ENCODE results near the gene NPAS3.

NPAS3 gene

DNA sequence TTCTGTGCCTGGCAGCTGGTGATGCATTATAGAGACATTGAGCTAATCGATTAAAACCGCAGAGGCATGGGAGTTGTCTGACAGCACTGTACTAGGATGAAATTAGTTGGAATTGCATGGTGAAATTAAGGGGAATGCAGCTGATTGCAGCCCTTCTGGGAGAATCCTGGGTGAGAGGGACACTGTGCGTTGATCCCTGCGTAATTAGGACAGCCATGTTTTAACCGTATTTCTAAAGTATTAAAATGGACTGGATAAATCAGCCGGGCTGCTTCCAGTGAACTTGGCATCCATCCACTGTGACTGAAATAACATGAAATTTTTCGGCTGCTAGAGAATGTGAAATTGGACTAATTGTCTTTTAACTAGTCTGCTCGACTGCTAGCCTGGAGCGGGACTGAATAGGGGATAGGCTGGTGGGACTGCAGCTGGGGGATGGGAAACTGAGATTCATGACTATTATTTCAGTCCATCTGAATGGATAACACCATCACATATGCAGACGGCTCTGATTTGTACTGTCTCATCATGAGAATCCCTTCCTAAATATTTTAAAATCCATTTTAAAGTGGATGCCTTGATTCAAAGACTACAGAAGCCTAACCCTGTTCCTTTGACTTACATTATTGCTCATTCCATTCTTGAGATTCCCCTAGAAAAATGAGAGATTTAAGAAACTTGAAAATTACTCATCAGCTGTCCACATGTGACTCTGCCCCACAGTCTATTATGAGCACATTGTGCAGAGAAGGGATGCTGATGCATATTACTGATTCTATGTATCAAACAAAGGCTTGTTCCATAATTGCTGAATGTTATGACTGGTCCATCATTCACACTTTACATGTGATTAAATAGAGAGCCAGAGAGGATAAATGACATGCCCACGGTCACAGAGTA lies 343.9 kb downstream of the NPAS3 start:
- peak; percentile 44 for DNase-seq (ENCODE audit: low read depth)
- TF ChIP-seq, protein P1, sequence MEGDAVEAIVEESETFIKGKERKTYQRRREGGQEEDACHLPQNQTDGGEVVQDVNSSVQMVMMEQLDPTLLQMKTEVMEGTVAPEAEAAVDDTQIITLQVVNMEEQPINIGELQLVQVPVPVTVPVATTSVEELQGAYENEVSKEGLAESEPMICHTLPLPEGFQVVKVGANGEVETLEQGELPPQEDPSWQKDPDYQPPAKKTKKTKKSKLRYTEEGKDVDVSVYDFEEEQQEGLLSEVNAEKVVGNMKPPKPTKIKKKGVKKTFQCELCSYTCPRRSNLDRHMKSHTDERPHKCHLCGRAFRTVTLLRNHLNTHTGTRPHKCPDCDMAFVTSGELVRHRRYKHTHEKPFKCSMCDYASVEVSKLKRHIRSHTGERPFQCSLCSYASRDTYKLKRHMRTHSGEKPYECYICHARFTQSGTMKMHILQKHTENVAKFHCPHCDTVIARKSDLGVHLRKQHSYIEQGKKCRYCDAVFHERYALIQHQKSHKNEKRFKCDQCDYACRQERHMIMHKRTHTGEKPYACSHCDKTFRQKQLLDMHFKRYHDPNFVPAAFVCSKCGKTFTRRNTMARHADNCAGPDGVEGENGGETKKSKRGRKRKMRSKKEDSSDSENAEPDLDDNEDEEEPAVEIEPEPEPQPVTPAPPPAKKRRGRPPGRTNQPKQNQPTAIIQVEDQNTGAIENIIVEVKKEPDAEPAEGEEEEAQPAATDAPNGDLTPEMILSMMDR (conservative IDR thresholded peaks at IDR 0.05; ENCODE audit: low read length) = no peak
- no peak overlapping the region for H3K4me3 ChIP-seq (ENCODE audit: low read length)

- no peak overlapping the region for H3K4me3 ChIP-seq (ENCODE audit: low read length)
- TF ChIP-seq, protein P1 (conservative IDR thresholded peaks at IDR 0.05; ENCODE audit: low read length) = no peak
- no peak for DNase-seq (ENCODE audit: low read depth)
Observed at GRCh38 chr14:33285902-33286700, 347.4 kb downstream of the NPAS3 start.

DNA sequence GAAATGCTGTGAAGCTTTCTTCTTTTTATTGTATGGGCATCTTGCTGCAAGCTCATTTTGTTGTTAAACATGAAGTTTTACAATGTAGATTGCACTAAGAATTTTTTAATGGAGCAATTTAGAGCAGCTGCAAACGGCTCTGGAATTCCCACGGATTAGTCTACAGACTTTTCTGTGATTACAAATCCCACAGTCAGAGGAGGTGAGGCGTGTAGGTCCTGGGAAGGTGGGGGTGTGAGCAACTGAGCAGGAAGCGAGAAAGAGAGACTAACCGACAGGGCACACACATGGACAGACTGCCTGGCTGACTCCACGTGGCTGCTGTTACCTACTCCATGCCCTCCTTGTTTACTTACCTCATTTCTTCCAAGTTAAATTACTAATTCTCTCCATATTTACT lies 348.5 kb downstream of the NPAS3 start:
- TF ChIP-seq, protein P1 (conservative IDR thresholded peaks at IDR 0.05; ENCODE audit: low read length) = no peak
- H3K4me3 ChIP-seq (ENCODE audit: low read length) = no peak overlapping the region
- DNase-seq (ENCODE audit: low read depth) = no peak

- TF ChIP-seq, protein P1 (conservative IDR thresholded peaks at IDR 0.05; ENCODE audit: low read length) = no peak
- no peak overlapping the region for H3K4me3 ChIP-seq (ENCODE audit: low read length)
- no peak for DNase-seq (ENCODE audit: low read depth)
Observed at GRCh38 chr14:33290641-33291040, 352.0 kb downstream of the NPAS3 start.

GRCh38 chr14:33291529-33292104 lies 352.9 kb downstream of the NPAS3 start:
- DNase-seq (ENCODE audit: low read depth) = no peak
- TF ChIP-seq, protein P1 (conservative IDR thresholded peaks at IDR 0.05; ENCODE audit: low read length) = no peak
- H3K4me3 ChIP-seq (ENCODE audit: low read length) = no peak overlapping the region

- DNase-seq (ENCODE audit: low read depth) = no peak
- no peak overlapping the region for H3K4me3 ChIP-seq (ENCODE audit: low read length)
- TF ChIP-seq, protein P1 (conservative IDR thresholded peaks at IDR 0.05; ENCODE audit: low read length) = no peak
Observed at GRCh38 chr14:33294419-33294818, 355.7 kb downstream of the NPAS3 start.
